ENCODE measurements around the gene MAML3.

DNA sequence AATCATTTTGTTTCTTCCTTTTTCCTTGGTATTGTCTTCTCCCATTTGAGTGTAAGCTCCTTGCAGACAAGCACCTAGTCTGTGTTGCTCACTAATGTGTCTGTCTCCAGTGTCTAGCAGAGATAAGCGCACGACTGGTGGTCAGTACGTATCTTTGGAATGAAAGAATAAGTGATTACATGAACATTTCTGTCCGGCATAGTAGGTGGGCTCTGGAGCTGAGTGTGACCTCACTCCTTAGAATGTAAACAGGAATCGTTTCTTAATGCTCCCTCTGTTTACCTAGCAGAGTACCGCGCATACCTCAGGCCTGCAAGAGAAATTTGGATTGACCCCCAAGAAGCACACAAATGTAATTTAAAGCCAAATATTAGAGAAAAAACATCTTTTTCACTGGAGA is 235.4 kb downstream of the MAML3 start:
- TF ChIP-seq YY1 (IDR thresholded peaks at IDR 0.05; ENCODE audit: insufficient read depth, insufficient replicate concordance, low read depth, low read length): no peak
- TF ChIP-seq CTCF (CRISPR knock-in tag; IDR thresholded peaks at IDR 0.05): no peak

Data from HepG2 (cell line).